Measurements from ENCODE around the gene RABGAP1L.
"Not testable (repeated sequence)": the region's sequence is repeated elsewhere in the genome, so short reads cannot be mapped to it uniquely, and the experiment has no call there.

RABGAP1L gene

DNA sequence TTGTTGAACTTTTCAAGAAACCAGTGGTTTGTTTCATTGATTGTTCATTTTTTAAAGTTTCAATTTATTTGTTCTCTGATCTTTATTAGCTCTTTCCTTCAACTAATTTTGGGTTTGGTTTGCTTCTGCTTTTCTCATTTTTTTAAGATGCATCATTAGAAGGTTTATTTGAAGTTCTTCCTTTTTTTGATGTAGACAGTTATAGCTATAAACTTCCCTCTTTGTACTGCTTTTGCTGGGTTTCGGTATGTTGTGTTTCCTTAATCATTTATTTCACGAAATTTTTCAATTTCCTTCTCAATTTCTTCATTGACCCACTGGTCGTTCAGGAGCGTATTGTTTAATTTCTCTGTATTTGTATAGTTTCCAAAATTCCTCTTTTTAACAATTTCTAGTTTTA lies 155.1 kb downstream of the RABGAP1L start:
- DNase-seq: no peak

DNA sequence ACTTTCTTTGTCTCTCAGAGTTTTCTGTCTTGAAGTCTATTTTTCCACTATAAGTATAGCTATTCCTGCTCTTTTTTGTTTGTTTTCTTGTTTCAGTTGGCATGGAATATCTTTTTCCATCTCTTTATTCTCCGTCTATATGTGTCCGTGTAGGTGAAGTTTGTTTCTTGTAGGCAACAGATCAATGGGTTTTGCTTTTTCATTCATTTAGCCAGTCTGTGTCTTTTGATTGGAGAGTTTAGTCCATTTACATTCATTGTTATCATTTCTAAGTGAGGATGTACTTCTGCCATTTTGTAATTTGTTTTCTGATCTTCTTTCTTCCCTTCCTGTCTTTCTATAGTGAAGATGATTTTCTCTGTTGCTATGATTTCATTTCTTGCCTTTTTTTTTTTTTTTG lies 155.9 kb downstream of the RABGAP1L start:
- DNase-seq: no peak

DNA sequence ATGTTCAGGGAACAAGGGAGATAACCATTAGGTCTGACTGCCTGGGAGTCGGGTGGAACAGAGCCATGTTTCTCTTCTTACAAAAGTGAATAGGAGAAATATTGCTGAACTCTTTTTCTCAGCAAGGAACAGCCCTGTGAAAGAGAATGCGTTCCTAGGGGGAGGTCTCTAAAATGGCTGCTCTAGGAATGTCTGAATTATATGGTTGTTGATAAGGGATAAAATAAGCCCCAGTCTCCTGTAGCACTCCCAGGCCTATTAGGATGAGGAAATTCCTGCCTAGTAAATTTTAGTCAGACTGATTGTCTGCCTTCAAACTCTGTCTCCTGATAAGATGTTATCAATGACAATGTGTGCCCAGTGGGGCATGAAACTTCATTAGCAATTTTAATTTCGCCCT lies 161.6 kb downstream of the RABGAP1L start:
- DNase-seq: not testable (repeated sequence)

DNA sequence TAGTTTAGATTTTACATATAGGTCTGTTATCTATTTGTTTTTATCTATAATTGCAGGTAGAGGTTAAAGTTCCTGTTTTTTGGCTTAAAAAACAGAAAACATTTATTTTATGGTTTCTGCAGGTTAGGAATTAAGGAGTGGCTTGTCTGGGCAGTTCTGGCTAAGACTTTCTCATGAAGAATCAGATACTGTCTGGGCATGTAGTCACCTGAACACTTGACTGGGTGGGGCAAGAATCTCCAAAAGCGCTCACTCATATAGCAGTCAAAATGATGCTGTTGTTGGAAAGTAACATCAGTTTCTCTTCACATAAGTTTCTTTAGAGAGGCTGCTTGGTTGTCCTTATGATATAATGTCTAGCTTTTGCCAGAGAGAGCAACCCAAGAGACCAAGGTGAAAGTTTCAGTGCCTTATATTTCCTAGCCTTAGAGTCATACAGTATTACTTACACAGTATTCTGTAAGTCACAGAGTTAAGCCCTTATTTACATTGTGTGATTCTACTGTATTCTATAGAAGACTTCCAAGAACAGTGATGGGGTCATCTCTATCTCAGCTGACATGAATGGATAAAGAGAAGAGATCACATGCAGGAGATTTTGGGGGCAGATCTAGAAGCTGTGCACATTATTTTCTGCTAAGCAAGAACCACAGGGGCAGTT lies 163.0 kb downstream of the RABGAP1L start:
- no peak for DNase-seq

DNA sequence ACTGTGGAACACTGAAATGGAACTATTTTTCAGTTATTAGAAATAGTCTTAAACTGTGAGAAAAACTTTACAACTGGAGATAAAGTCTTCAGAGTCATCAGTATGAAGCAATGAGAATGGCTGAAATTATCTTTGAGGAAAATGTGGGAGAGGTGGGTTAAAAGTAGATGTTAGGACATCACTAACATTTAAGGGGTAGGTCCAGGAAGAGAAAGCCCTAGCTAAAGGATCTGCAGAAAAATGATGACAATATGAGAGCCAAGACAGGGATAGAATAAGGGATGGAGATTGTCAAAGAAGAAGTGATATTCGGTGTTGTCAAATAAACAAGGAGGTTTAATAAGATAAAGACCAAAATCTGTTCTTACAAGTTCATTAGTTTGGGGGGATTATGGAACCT lies 165.2 kb downstream of the RABGAP1L start:
- no peak for DNase-seq

DNA sequence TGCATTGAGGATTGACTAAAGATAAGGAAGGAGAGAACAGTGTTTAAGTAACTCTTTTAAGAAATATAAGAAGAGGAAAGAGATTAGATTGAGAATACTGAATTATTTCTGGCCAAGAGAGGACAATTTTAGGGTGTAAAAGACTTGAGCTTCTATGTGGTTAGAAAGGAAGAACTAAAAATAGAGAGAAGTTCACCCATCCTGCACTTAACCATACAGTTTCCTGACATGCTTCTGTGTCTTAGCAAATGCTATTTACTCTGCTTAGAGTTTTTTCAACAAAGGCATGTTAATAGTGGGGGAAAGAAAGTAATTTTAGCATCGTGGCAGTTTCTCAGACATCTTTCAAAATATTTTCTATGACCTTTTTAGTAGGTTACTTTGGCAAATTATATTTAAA lies 165.6 kb downstream of the RABGAP1L start:
- no peak for DNase-seq

DNA sequence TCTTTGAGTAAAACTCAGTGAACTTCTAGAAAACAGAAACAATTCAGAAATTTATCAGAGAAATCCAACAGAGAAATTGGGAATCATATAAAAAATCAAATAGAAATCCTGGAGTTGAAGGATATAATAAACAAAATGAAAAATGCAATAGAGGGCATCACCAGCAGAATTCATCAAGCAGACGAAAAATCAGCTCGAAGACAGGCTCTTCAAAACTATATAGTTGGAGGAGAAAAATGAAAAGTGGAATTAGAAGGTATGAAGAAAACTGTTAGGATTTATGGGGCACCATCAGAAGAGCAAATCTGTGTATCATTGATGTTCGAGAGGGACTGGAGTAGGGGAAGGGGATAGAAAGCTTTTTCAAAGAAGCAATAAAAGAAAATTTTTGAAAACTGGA lies 167.0 kb downstream of the RABGAP1L start:
- no peak for DNase-seq

DNA sequence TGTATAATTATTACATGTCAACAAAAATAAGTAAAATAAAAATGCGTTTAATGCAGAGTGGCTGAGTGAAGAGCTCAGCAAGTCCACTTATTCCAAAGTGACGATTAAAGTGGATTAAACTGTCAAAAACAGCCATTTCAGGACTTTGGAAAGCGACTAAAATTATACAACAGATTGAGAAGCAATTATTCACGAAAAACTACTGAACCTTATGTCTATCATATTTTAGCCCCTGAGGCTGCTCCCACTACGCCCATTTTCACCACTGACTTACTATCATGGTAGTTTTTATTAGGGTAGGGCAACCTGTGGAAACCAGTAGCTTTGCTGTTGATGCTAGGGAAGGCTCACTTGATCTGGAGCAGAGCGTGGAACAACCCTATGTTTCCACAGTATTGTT lies 174.1 kb downstream of the RABGAP1L start:
- no peak for DNase-seq

DNA sequence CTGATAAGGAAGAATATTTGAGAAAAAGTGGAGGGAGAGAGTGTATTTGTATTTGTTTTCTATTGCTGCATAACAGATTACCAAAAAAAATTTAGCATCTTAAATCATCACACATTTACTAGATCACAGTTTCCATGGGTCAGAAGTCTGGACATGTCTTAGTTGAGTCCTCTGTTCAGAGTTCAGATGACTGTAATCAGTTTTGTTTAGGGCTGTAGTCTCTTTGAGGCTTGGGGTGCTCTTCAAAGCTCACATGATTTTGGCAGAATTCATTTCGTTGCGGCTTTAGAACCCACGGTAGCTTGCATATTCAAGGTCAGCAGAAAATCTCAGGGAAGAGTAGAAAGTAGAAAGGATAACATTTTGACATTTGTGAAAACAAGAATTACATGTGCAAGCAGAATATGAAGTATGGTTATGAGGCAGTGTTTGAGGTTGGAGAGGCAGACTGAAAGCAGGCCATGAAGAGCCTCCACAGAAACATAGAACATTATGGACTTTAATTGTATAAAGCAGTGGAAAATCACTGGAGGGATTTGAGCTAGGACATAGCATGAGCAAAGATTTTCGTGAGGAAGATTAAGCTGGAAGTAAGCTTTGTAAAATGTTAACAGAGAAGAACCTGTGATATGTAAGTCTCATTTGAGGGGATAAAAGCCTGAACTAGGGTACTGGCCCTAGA lies 177.8 kb downstream of the RABGAP1L start:
- no peak for DNase-seq

DNA sequence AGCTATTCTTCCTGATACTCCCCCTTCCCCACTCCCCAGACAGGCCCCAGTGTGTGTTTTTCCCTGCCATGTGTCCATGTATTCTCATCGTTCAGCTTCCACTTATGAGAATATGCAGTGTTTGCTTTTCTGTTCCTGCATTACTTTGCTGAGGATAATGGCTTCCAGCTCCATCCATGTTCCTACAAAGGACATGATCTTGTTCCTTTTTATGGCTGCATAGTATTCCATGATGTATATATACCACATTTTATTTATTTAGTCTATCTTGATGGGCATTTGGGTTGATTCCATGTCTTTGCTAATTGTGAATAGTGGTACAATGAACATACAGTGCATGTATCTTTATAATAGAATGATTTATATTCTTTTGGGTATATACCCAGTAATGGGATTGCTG lies 181.1 kb downstream of the RABGAP1L start:
- not testable (repeated sequence) for DNase-seq

DNA sequence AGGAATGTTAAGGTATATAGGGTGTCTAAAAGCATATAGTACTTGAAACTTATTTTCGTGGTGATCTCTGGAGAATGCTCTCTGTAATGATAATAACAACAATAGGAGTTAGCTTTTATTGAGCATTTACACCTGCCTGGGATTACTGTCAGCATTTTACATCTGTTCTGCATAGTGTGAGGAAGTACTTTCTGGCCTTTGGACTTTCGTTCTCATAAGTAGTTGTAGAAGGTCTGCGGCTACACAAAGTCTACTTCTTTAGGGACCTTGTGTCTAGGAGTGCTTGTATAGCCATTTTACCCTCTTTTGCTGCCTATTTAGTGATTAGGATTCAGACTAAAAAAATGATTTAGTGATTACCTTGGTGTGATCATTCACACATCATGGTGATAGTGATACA lies 184.8 kb downstream of the RABGAP1L start:
- DNase-seq: no peak

DNA sequence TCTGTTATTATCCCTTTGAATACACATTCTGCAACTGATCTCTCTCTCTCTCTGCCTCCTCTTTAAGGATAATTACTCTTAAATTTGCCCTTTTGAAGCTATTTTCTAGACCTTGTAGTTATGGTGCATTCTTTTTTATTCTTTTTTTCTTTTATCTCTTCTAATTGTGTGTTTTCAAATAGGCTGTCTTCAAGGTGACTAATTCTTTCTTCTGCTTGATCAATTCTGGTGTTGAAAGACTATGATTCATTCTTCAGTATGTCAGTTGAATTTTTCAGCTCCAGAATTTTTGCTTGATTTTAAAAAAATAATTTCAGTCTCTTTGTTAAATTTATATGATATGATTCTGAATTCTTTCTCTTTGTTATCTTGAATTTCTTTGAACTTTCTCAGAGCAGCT lies 192.8 kb downstream of the RABGAP1L start:
- no peak for DNase-seq

DNA sequence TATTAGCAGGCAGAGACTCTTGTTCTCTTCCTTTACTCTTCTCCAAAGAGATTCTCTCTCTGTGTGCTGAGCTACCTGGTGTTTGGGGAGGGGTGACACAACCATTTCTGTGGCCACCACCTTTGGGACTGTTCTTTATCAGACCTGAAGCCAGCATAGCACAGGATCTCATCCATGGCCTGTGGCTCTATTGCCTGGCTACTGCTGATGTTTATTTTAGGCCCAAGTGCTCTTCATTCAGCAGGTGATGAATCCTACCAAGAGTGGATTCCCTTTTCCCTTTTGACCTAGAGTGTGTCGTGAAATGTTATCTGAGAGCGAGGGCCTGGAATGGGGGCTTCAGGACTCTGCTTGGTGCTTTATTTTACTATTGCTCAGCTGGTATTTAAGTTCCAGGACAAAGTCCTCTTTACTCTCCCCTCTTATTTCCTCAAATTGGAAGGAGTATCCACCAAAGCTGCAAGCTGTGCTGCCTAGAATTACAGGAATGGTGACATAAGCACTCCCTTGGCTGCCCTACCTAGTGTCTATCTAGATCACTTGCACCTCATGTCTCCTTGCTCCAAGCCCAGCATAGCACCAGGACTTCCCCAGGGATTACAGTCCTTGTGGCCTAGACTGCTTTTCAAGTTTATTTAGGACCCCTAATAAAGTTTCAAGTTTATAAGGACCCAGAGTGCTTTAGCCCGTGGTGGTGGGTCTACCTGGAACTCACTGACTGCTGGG lies 193.7 kb downstream of the RABGAP1L start:
- DNase-seq: no peak

DNA sequence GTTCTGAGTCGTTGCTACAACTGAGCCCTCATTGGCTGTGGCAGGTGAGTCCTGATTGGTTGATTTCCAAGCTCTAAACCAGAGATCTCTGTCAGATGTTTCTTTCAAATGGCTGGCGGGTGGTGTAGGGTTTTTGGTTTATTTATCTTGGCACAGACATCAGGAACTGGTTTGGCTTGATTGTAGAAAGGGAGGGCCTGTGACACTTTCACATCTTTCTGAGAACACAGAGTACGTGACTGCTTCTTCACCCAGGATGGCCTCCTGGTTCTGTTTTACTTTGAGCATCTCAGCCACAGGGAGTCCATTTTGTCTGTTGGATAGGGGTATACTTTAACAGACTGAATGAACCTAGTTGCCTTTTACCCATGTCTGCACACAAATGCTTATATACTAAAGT lies 199.0 kb downstream of the RABGAP1L start:
- DNase-seq: no peak

DNA sequence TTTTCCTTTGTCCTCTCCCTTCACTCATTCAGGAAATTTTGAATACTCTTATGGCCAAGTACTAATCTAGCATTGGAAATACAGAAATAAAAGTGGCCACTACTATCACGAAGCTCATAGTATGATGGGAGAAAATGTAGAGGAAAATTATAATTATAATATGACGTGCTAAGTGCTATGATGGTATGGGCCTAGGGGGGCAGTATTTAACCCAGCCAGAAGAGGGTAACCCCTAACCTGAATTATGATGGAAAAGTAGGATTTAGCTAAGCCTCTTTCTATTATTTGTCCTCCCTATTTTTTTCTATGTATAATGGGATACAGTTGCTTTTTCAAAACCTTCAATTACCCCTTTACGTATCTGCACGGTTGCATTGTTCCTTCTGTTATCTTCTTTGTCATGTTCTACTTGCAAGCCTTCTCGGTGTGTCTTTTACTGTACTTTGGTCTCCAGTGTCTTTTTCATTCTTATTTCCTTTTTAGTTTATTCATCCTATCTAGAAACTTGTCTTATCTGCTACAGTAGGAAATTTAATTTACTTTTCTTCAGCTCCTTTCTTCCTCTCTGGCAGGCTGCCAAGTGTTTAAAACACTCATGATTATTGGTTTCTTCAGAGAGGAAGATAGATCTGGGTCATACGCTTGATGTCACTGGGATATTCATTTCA lies 199.6 kb downstream of the RABGAP1L start:
- no peak for DNase-seq

DNA sequence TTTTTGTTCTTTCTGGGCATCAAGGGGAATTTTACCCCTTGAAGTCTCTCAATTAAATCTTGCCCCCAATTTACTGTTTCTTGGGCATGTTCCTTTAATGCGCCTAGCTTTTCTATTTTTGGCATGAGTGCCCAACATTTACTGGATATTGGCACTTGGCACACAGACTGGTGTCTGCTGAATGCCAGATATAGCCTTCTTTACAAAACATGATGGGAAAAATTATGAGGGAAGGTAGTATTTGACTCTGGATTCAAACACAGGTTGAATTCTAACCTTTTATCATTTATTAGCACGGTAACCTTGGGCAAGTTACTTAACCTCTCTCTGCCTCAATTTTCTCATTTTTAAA lies 200.1 kb downstream of the RABGAP1L start:
- no peak for DNase-seq

DNA sequence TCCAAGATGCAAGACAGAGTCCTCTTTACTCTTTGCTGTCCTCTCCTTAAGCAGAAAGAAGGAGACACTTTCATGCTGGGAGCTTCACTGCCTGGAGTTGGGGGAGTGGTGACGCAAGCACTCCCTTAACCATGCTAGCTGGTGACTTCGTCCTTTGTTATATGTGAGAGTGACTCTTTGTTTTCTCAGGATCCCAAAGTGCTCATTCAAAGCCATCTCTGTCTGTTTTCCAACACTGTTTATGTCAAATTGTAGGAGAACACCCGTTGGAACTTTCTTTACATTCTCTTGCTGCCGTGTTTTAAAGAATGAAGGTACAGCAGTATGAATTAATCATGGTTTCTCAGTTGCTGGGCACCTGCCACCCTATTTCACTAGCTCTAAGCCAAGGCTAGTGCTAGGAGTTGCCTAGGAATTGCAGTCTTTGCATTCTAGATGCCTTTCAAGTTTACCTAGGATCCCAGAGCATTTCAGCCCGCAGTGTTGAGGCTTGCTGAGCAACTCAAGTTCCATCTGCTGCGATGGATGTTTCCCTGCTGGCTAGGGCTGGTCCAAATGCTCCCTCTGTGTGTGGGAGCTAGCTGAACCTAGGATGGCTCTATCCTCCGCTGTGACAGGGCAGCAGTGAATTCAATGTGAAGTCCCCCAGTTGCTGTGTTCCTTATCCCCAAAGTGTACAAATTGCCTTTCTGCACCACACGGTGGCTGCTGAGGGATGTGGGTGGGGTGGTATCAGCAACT lies 205.8 kb downstream of the RABGAP1L start:
- no peak for DNase-seq

DNA sequence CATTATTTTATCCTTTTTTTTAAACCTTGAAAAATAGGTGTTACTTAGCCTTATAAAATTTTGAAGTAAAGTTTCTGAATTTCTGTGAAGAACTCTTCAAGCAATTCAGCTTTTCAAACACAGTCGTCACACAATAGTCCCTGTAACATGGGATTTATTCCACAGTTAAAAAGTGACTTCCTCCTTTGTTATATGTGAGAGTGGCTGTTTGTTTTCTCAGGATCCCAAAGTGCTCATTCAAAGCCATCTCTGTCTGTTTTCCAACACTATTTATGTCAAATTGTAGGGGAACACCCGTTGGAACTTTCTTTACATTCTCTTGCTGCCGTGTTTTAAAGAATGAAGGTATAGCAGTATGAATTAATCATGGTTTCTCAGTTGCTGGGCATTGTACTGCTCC lies 207.6 kb downstream of the RABGAP1L start:
- DNase-seq: no peak

DNA sequence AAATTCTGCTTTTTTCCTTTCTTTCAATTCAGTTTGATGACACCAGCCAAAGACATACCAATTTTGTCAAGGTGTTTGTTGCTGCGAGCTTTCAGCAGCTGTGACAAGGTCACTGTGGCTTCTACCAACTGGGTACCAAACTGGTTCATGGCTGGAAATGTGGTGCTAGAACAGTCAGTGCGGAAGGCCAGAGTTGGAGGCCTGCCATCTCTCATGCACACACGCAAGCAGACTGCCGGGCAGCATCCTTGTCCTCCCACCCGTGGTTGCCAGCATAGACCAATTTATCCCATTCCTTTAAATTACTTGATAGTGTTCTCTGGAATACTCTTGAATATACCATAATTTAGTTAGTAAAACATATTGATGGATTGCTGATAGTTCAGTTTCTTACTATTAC lies 208.6 kb downstream of the RABGAP1L start:
- no peak for DNase-seq

DNA sequence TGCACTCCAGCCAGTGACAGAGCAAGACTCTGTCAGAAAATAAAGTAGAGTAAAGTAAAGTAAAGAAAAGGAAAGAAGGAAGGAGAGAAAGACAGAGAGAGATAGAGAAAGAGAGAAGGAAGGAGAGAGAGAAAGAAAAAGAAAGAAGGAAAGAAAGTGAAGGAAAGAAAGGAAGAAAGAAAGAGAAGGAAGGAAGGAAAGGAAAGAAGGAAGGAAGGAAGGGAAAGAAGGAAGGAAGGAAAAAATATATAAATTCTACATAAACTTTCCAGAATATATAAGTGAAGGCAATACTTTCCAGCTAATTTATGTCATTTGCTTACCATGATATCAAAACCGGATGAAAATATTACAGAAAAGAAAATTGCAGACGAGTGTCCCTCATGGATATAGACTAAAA lies 216.7 kb downstream of the RABGAP1L start:
- no peak for DNase-seq

DNA sequence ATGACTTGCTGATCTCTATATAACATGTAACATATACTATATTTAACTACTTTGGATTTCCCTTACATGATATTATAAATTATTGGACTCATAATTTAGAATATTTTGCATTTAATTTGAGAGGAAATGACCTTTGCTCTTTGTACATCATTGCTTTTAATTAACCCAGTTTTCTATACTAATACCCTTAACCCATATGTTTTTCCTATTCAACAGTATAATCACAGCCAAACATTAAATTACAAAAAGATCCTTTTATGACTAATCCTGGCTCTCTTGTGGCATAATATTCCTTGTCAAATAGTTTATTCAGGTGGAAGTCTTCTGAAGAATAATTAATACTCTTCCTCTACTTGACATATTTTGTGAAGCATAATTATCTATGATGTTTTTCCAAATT lies 232.4 kb downstream of the RABGAP1L start:
- DNase-seq: no peak

DNA sequence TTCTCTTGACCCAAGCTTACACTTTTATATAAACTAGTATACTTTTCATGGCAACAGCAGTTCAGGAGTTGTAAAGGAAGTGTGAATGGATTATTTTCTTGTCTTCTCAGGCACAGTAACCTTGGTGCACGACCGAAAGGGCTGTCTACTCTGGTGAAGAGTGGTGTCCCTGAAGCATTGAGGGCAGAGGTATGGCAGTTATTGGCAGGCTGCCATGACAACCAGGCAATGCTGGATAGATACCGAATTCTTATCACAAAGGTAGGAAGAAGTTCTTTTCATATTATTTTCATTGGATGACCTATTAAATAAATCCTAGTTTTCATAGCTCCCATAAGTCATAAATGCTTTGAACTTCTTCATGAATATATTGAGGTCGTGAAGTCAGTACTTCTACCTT lies 234.6 kb downstream of the RABGAP1L start:
- DNase-seq: no peak

DNA sequence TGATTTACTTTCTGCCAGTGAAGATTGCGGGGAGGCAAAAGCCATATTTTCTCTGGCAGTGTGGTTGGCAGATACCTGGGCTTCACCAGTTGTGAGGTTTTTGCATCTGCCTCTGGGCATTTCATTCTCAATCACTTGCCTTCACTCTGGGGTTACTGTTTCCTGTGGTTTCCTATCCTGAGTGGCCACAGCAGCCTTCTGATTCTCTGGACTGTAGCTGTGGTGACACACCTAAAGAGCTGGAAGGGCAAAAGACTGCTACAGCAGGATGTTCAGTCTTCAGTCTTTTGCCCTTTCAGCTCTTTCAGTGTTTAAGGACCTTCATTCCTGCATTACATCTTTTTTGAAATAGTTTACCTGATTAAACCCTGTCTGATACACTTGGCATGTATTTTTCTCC lies 237.9 kb downstream of the RABGAP1L start:
- DNase-seq: no peak
